Neural progenitor cell (in vitro differentiated cells): ENCODE data around the gene TEX2.

Experiments
- EZH2 ChIP-seq: fragments of 200-600 bp; sonication (generic); IDR thresholded peaks from 2 replicates; pipeline ENCODE4 v1.6.1; 2017; ENCODE audit warnings: antibody characterized with exemption, mild to moderate bottlenecking, moderate library complexity
- TF ChIP-seq, protein P1 (sequence below): fragments of 200-600 bp; sonication (generic); IDR thresholded peaks from 2 replicates; pipeline ENCODE4 v1.5.1; 2017; ENCODE audit warnings: antibody characterized with exemption, mild to moderate bottlenecking

GRCh38 chr17:64193561-64193960 lies 69.5 kb downstream of the TEX2 start:
- no peak for TF ChIP-seq EZH2
- TF ChIP-seq, protein P1, sequence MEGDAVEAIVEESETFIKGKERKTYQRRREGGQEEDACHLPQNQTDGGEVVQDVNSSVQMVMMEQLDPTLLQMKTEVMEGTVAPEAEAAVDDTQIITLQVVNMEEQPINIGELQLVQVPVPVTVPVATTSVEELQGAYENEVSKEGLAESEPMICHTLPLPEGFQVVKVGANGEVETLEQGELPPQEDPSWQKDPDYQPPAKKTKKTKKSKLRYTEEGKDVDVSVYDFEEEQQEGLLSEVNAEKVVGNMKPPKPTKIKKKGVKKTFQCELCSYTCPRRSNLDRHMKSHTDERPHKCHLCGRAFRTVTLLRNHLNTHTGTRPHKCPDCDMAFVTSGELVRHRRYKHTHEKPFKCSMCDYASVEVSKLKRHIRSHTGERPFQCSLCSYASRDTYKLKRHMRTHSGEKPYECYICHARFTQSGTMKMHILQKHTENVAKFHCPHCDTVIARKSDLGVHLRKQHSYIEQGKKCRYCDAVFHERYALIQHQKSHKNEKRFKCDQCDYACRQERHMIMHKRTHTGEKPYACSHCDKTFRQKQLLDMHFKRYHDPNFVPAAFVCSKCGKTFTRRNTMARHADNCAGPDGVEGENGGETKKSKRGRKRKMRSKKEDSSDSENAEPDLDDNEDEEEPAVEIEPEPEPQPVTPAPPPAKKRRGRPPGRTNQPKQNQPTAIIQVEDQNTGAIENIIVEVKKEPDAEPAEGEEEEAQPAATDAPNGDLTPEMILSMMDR = no peak
